Ishikawa (cell line): ENCODE results near the gene NT5DC3.

Experiments
- CEBPB ChIP-seq: IDR thresholded peaks from 2 replicates; pipeline ENCODE4 v1.6.1; 2012
- EP300 ChIP-seq: IDR thresholded peaks from 2 replicates; pipeline ENCODE4 v1.6.1; 2012; ENCODE audit warnings: borderline replicate concordance
- RAD21 ChIP-seq: IDR thresholded peaks from 2 replicates; pipeline ENCODE4 v1.6.1; 2012; ENCODE audit warnings: low read depth

DNA sequence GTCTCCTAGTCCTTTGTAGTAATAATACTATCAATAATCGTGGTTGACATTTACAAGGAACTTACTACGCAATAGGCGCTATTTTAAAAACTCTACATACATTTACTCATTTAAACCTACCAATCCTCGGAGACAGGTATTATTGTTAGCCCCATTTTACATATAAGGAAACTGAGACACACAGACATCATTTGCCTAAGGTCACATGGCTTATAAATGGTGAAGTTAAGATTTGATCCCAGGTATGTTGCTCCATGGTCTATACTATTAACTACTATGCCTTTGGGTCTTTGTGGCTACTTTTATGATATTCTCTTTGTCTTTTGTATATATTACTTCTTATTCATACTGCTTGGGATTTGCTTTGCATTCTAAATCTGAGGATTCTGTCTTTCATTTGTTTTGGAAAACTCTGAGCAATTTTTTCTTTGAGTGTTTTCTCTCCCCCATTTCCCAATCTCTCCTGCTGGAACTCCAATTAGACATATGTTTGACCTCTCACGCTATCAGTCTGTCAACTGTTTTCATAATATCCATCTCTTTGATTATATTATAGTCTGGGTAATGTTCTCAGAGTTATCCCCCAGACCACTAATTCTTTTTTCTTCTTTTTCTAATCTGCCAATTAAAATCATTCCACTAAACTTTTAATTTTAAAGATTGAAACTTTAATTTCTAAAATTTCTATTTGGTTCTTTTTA is 10.9 kb downstream of the NT5DC3 start:
- TF ChIP-seq RAD21 (no peak), CEBPB (no peak), EP300 (no peak)
